Mammary epithelial cell (primary cell): Measurements from ENCODE around the gene PLAA.

Source experiments
- CTCF ChIP-seq, 2 donors: IDR thresholded peaks in 1 of 2; conservative IDR thresholded peaks in 1 of 2; 2 replicates each; pipeline ENCODE4 v1.5.1; 2011 to 2012; ENCODE audit warnings: inconsistent platforms in 2 of 2, low read length in 2 of 2, mild to moderate bottlenecking in 2 of 2, control low read depth in 1 of 2, low read depth in 1 of 2; ENCODE audit not compliant: insufficient read depth in 1 of 2; ENCODE audit errors: extremely low read depth in 1 of 2
- EZH2 ChIP-seq: IDR thresholded peaks from 2 replicates; pipeline ENCODE4 v1.6.1; 2012; ENCODE audit warnings: low read length, inconsistent platforms, borderline replicate concordance

GRCh38 chr9:26882154-26882553 is 64.9 kb downstream of the PLAA start:
- TF ChIP-seq CTCF (conservative IDR thresholded peaks at IDR 0.05 in 1 of 2, IDR thresholded peaks at IDR 0.05 in 1 of 2; ENCODE audit: extremely low read depth in 1 of 2, insufficient read depth in 1 of 2, low read depth in 1 of 2, low read length in 2 of 2): no peak
- TF ChIP-seq EZH2: no peak
